T follicular helper cell (primary cell): ENCODE data around the gene CYFIP2.

Experiments used
- DNase-seq: peaks from one replicate; pipeline ENCODE4 v3.0.0-alpha.2; 2020; ENCODE audit warnings: low read depth

The CYFIP2 gene

GRCh38 chr5:157358871-157359270 is 92.9 kb downstream of the CYFIP2 start:
- no peak for DNase-seq

GRCh38 chr5:157359356-157360055 is 93.6 kb downstream of the CYFIP2 start:
- DNase-seq, result no peak

GRCh38 chr5:157362012-157362411 is 96.1 kb downstream of the CYFIP2 start:
- DNase-seq, result no peak

- no peak for DNase-seq
These were observed 96.6 kb downstream of the CYFIP2 start for GRCh38 chr5:157362502-157362901.

- DNase-seq, result no peak
These were observed 97.1 kb downstream of the CYFIP2 start for GRCh38 chr5:157362982-157363381.

GRCh38 chr5:157365732-157366131 is 99.8 kb downstream of the CYFIP2 start:
- DNase-seq, result no peak

GRCh38 chr5:157366741-157367674 is 101.1 kb downstream of the CYFIP2 start:
- no peak for DNase-seq

GRCh38 chr5:157369507-157369906 is 103.6 kb downstream of the CYFIP2 start:
- no peak for DNase-seq

GRCh38 chr5:157370967-157371366 is 105.0 kb downstream of the CYFIP2 start:
- DNase-seq, result no peak

- DNase-seq, result no peak
These were observed 105.9 kb downstream of the CYFIP2 start for GRCh38 chr5:157371655-157372471.

- DNase-seq, result no peak
These were observed 106.5 kb downstream of the CYFIP2 start for GRCh38 chr5:157372472-157372822.

- no peak for DNase-seq
These were observed 112.6 kb downstream of the CYFIP2 start for GRCh38 chr5:157378509-157378908.

GRCh38 chr5:157379983-157380382 is 114.1 kb downstream of the CYFIP2 start:
- no peak for DNase-seq

- no peak for DNase-seq
These were observed 115.8 kb downstream of the CYFIP2 start for GRCh38 chr5:157381746-157382145.

GRCh38 chr5:157382996-157383800 is 117.3 kb downstream of the CYFIP2 start:
- no peak for DNase-seq

GRCh38 chr5:157384971-157385709 is 119.2 kb downstream of the CYFIP2 start:
- no peak for DNase-seq

- no peak for DNase-seq
These were observed 121.2 kb downstream of the CYFIP2 start for GRCh38 chr5:157387041-157387563.

- no peak for DNase-seq
These were observed 121.8 kb downstream of the CYFIP2 start for GRCh38 chr5:157387683-157388093.

- DNase-seq, result no peak
These were observed 122.3 kb downstream of the CYFIP2 start for GRCh38 chr5:157388111-157388710.

- DNase-seq, result no peak
These were observed 123.2 kb downstream of the CYFIP2 start for GRCh38 chr5:157389103-157389502.
